ENCODE data around the gene CTNND1. TPM values are rescaled to one million over a fixed set of nuclear protein-coding genes. Genes with fewer than 3 reads are reported as not detected.

Gene CTNND1
- total RNA-seq, 3 donors from 2014 or later = 82.1 to 259 (median 175) TPM

- DNase-seq (ENCODE audit: low spot score in 2 of 2) = no peak
- intact Hi-C loops (cut with DNase I; ENCODE audit: low total_unique reads) = no loop called here
- H3K9me3 ChIP-seq = no peaks in the 10 kb centered on the region
- no peaks in the 10 kb centered on the region for H3K36me3 ChIP-seq
- no peaks in the 10 kb centered on the region for H3K27me3 ChIP-seq
- TF ChIP-seq POLR2A (IDR thresholded peaks at IDR 0.05) (no peak), POLR2AphosphoS5 (IDR thresholded peaks at IDR 0.05) (no peak)
- TF ChIP-seq, protein P1, sequence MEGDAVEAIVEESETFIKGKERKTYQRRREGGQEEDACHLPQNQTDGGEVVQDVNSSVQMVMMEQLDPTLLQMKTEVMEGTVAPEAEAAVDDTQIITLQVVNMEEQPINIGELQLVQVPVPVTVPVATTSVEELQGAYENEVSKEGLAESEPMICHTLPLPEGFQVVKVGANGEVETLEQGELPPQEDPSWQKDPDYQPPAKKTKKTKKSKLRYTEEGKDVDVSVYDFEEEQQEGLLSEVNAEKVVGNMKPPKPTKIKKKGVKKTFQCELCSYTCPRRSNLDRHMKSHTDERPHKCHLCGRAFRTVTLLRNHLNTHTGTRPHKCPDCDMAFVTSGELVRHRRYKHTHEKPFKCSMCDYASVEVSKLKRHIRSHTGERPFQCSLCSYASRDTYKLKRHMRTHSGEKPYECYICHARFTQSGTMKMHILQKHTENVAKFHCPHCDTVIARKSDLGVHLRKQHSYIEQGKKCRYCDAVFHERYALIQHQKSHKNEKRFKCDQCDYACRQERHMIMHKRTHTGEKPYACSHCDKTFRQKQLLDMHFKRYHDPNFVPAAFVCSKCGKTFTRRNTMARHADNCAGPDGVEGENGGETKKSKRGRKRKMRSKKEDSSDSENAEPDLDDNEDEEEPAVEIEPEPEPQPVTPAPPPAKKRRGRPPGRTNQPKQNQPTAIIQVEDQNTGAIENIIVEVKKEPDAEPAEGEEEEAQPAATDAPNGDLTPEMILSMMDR (IDR thresholded peaks at IDR 0.05) = peak in 2 of 3 donors; percentile 30 to 51
- H3K4me1 ChIP-seq = peaks cover 0 to 2% of the 10 kb centered on the region in 2 donors
- H3K4me3 ChIP-seq = no peak within 1 kb of the TSS
- H3K27ac ChIP-seq = peak within 1 kb of the TSS; percentile 22 to 25
Observed at GRCh38 chr11:57751676-57752253, 9.8 kb upstream of the CTNND1 start, which contains the start of gene BTBD18. Gene BTBD18, minus strand, starts transcription at chr11:57751819. Its CDS starts 631 bp downstream, at chr11:57751188.

GRCh38 chr11:57752954-57753353 is 8.6 kb upstream of the CTNND1 start:
- no peaks in the 10 kb centered on the region for H3K36me3 ChIP-seq
- TF ChIP-seq, protein P1 (IDR thresholded peaks at IDR 0.05) = no peak
- TF ChIP-seq POLR2A (IDR thresholded peaks at IDR 0.05) = no peak
- no peak for TF ChIP-seq POLR2AphosphoS5 (IDR thresholded peaks at IDR 0.05)
- H3K9me3 ChIP-seq = no peaks in the 10 kb centered on the region
- no peak overlapping the region for H3K27ac ChIP-seq
- intact Hi-C loops (cut with DNase I; ENCODE audit: low total_unique reads) = no loop called here
- H3K4me3 ChIP-seq = no peak overlapping the region
- H3K27me3 ChIP-seq = no peaks in the 10 kb centered on the region
- no peak for DNase-seq (ENCODE audit: low spot score in 2 of 2)
- H3K4me1 ChIP-seq = peaks cover 0 to 2% of the 10 kb centered on the region in 2 donors

DNA sequence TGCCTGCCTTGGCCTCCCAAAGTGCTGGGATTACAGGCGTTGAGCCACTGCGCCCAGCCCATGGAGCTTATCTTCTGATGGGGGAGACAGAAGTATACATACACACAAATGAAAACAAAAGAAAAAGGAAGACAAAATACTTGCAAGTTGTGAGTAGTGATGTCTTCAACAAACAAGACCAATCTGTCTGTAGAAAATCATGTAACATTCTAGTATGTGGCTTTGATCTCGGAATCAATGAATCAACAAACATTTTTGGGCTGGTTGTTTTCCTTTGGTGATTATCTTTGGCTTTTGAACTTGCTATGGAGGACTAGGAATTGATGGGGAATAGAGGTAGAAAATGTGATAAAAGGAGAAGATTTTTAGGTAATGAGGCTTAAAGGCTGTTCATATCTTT is 3.4 kb upstream of the CTNND1 start:
- H3K36me3 ChIP-seq = no peaks in the 10 kb centered on the region
- H3K27me3 ChIP-seq = no peaks in the 10 kb centered on the region
- no peaks in the 10 kb centered on the region for H3K4me1 ChIP-seq
- TF ChIP-seq POLR2A (IDR thresholded peaks at IDR 0.05) (no peak), POLR2AphosphoS5 (IDR thresholded peaks at IDR 0.05) (no peak)
- TF ChIP-seq, protein P1 (IDR thresholded peaks at IDR 0.05) = no peak
- DNase-seq (ENCODE audit: low spot score in 2 of 2) = no peak
- no peak overlapping the region for H3K27ac ChIP-seq
- H3K4me3 ChIP-seq = no peak overlapping the region
- H3K9me3 ChIP-seq = no peaks in the 10 kb centered on the region
- intact Hi-C loops (cut with DNase I; ENCODE audit: low total_unique reads) = no loop called here

- H3K27ac ChIP-seq = peak overlapping the region; percentile 92 to 97
- H3K9me3 ChIP-seq = no peaks in the 10 kb centered on the region
- peaks cover 0 to 7% of the 10 kb centered on the region in 2 donors for H3K4me1 ChIP-seq
- H3K27me3 ChIP-seq = no peaks in the 10 kb centered on the region
- H3K4me3 ChIP-seq = peak overlapping the region; percentile 65 to 71 (median 65)
- H3K36me3 ChIP-seq = no peaks in the 10 kb centered on the region
- intact Hi-C loops (cut with DNase I; ENCODE audit: low total_unique reads) = no loop called here
- TF ChIP-seq, protein P1 (IDR thresholded peaks at IDR 0.05) = no peak
- TF ChIP-seq POLR2A (IDR thresholded peaks at IDR 0.05) = no peak
- TF ChIP-seq POLR2AphosphoS5 (IDR thresholded peaks at IDR 0.05) = no peak
- no peak for DNase-seq (ENCODE audit: low spot score in 2 of 2)
Observed at GRCh38 chr11:57762235-57762861, 746 bp downstream of the CTNND1 start.

GRCh38 chr11:57763568-57763967 is 2.0 kb downstream of the CTNND1 start:
- Histone ChIP-seq H3K27ac (peak overlapping the region; percentile 92 to 97), H3K36me3 (no peaks in the 10 kb centered on the region), H3K4me1 (peaks cover 0 to 7% of the 10 kb centered on the region in 2 donors), H3K4me3 (peak overlapping the region; percentile 65 to 71 (median 65)), H3K9me3 (no peaks in the 10 kb centered on the region), H3K27me3 (no peaks in the 10 kb centered on the region)
- no peak for DNase-seq (ENCODE audit: low spot score in 2 of 2)
- intact Hi-C loops (cut with DNase I; ENCODE audit: low total_unique reads) = no loop called here
- TF ChIP-seq POLR2A (IDR thresholded peaks at IDR 0.05) (no peak), POLR2AphosphoS5 (IDR thresholded peaks at IDR 0.05) (peak in 1 of 3 donors; percentile 20)
- TF ChIP-seq, protein P1 (IDR thresholded peaks at IDR 0.05) = peak in 1 of 3 donors; percentile 46
